Hepatocyte (in vitro differentiated cells): ENCODE results near the gene TRIM56. TPM values are rescaled to one million over a fixed set of nuclear protein-coding genes. Genes with fewer than 3 reads are reported as not detected.

ENCODE experiments used
- DNase-seq: peaks from one replicate; pipeline ENCODE4 v3.0.0-alpha.2; 2016; ENCODE audit warnings: low spot score
- H2AFZ ChIP-seq: fragments of 200-600 bp; sonication (generic); 2 replicates; pipeline ENCODE4 v1.6.0; 2016; ENCODE audit warnings: antibody characterized with exemption, mild to moderate bottlenecking
- H3K27ac ChIP-seq: fragments of 200-600 bp; sonication (generic); 2 replicates; pipeline ENCODE4 v1.5.1; 2016; ENCODE audit warnings: mild to moderate bottlenecking
- H3K27me3 ChIP-seq: fragments of 200-600 bp; sonication (generic); 2 replicates; pipeline ENCODE4 v1.6.1; 2016
- H3K36me3 ChIP-seq: fragments of 200-600 bp; sonication (generic); replicated peaks from 2 replicates; pipeline ENCODE4 v1.5.1; 2016; ENCODE audit warnings: low read depth; ENCODE audit not compliant: insufficient read depth
- H3K4me1 ChIP-seq: fragments of 200-600 bp; sonication (generic); 2 replicates; pipeline ENCODE4 v1.5.1; 2016; ENCODE audit warnings: mild to moderate bottlenecking, moderate library complexity; ENCODE audit not compliant: insufficient read depth
- H3K4me2 ChIP-seq: fragments of 200-600 bp; sonication (generic); 2 replicates; pipeline ENCODE4 v1.6.0; 2016
- H3K4me3 ChIP-seq: fragments of 200-600 bp; sonication (generic); 2 replicates; pipeline ENCODE4 v1.5.1; 2016; ENCODE audit warnings: mild to moderate bottlenecking
- H3K79me2 ChIP-seq: fragments of 200-600 bp; sonication (generic); 2 replicates; pipeline ENCODE4 v1.6.0; 2017; ENCODE audit warnings: mild to moderate bottlenecking
- H3K9me2 ChIP-seq: fragments of 200-600 bp; sonication (generic); replicated peaks from 2 replicates; pipeline ENCODE4 v1.6.0; 2017; ENCODE audit warnings: mild to moderate bottlenecking; ENCODE audit not compliant: insufficient read depth
- H3K9me3 ChIP-seq: fragments of 200-600 bp; sonication (generic); 2 replicates; pipeline ENCODE4 v1.5.1; 2016; ENCODE audit warnings: low read depth, mild to moderate bottlenecking
- H4K20me1 ChIP-seq: fragments of 200-600 bp; sonication (generic); 2 replicates; pipeline ENCODE4 v1.6.0; 2016; ENCODE audit warnings: mild to moderate bottlenecking; ENCODE audit not compliant: insufficient read depth, poor library complexity, severe bottlenecking
- EZH2 ChIP-seq: fragments of 200-600 bp; sonication (generic); IDR thresholded peaks from 2 replicates; pipeline ENCODE4 v1.6.1; 2016; ENCODE audit warnings: antibody characterized with exemption, mild to moderate bottlenecking, borderline replicate concordance
- EZH2phosphoT487 ChIP-seq: fragments of 200-600 bp; sonication (generic); IDR thresholded peaks from one replicate; pipeline ENCODE4 v1.6.1; 2018; ENCODE audit warnings: antibody characterized with exemption, mild to moderate bottlenecking, low read depth, moderate library complexity; ENCODE audit not compliant: unreplicated experiment, severe bottlenecking
- WGBS: methylation state at CpG from one replicate; pipeline ENCODE4 v1.1.6; 2016; ENCODE audit warnings: low lambda C conversion rate; ENCODE audit errors: missing lambda C conversion rate; 5-methylcytosine and 5-hydroxymethylcytosine counted together
- polyA plus RNA-seq: library from polyadenylated mRNA; unstranded; fragments of >200 nt; fragmentation: Nextera tagmentation; extraction: Ambion mirVana; gene quantifications from 2 replicates; pipeline ENCODE4 v1.2.1, GENCODE V29; 2016
- total RNA-seq: library from RNA; depleted of rRNA; stranded (reverse); fragments of >200 nt; gene quantifications from 2 replicates; pipeline ENCODE4 v1.2.3, GENCODE V29; 2014
- TF ChIP-seq, protein P1 (sequence below): fragments of 200-600 bp; sonication (generic); IDR thresholded peaks from 2 replicates; pipeline ENCODE4 v1.5.1; 2016; ENCODE audit warnings: antibody characterized with exemption, mild to moderate bottlenecking; ENCODE audit not compliant: poor library complexity

Gene TRIM56
- total and polyA plus RNA-seq, 2 experiments from 2014 or later = 13.1 to 25.7 TPM

DNA sequence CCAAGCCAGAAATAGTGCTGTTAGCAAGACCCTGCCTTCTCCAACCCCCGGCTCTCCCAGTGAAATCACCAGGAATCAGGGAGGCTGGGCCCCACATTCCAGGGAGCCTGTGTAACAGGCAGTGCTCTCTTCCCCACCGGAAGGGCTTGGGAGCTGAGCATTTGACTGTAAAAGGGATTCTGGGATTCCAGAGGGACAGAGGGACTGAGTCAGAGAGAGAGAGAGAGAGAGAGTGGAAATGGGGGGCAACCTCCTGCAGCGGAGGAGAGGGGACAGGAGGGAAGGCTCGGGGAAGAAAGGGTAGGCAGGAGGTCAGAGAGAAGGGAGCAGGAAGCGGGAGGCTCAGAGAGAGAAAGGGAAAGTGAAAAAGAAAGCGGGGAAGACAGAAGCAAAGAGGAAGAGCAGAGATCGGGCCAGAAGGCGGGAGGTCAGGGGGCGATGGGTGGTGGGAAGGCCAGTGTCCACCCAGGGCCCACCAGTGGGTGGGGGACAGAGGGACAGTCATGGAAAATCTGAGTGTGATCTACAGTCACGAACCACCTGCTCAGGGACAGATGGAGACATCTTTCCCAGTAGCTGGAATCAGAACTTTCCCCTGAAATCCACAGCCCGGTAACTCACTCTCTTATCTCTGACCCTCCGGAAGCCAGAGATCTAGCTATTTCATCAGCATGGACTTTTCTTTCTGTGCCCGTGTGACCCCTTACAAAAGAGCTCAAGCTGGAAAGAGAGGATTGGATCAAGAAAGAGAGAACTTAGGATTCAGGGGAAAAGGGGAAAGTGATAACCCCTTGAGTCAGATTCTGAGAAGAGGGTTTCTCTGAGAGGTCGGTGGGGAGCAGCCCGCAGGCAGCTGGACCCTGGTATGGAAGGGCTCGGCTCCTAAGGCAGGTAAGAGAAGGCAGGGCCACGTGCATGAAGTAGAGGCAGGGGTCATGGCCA, 37.0 kb downstream of the TRIM56 start:
- no peaks in the 10 kb centered on the region for H3K79me2 ChIP-seq
- no peaks in the 10 kb centered on the region for H3K27me3 ChIP-seq
- no peak overlapping the region for H2AFZ ChIP-seq

DNA sequence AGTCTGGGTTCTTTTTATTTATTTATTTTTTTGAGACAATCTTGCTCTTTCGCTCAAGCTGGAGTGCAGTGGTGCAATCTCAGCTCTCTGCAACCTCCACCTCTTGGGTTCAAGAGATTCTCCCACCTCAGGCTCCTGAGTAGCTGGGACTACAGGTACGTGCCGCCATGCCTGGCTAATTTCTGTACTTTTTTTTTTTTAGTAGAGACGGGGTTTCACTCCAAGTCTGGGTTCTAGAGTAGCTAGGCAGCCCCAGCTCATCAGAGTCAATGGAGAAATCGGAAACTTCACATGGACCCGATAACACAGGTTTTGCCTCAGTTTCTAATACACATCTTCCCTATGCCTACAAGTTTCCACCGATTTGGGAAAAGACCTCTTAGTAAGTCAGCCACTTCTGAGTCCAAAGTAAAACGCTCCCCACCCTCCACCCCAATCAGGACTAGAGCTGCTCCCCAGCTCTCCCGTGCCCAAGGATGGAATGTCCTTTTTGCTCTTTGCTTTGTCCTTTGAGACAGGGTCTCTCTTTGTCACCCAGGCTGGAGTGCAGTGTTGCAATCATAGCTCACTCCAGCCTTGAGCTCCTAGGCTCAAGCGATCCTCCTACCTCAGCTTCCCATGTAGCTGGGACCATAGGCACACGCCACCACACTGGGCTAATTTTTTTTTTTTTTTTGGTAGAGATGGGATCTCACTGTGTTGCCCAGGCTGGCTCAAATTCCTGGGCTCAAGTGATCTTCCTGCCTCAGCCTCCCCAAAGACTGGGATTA, 37.8 kb downstream of the TRIM56 start:
- Histone ChIP-seq H3K4me2 (peak overlapping the region; percentile 68), H3K9me3 (no peaks in the 10 kb centered on the region), H4K20me1 (no peaks in the 10 kb centered on the region), H3K9me2 (no peaks in the 10 kb centered on the region), H3K27ac (peak overlapping the region; percentile 94), H3K36me3 (no peaks in the 10 kb centered on the region), H3K4me3 (no peak overlapping the region), H3K79me2 (no peaks in the 10 kb centered on the region), H3K27me3 (no peaks in the 10 kb centered on the region), H3K4me1 (peaks cover 38% of the 10 kb centered on the region), H2AFZ (no peak overlapping the region)
- DNase-seq = no peak
- 90% methylated on average over 11 of the region's 11 CpGs for WGBS
- TF ChIP-seq, protein P1, sequence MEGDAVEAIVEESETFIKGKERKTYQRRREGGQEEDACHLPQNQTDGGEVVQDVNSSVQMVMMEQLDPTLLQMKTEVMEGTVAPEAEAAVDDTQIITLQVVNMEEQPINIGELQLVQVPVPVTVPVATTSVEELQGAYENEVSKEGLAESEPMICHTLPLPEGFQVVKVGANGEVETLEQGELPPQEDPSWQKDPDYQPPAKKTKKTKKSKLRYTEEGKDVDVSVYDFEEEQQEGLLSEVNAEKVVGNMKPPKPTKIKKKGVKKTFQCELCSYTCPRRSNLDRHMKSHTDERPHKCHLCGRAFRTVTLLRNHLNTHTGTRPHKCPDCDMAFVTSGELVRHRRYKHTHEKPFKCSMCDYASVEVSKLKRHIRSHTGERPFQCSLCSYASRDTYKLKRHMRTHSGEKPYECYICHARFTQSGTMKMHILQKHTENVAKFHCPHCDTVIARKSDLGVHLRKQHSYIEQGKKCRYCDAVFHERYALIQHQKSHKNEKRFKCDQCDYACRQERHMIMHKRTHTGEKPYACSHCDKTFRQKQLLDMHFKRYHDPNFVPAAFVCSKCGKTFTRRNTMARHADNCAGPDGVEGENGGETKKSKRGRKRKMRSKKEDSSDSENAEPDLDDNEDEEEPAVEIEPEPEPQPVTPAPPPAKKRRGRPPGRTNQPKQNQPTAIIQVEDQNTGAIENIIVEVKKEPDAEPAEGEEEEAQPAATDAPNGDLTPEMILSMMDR = no peak
- TF ChIP-seq EZH2phosphoT487 = no peak
- no peak for TF ChIP-seq EZH2

More for the DNA sequence above, 37.0 kb downstream of the TRIM56 start:
- H3K4me2 ChIP-seq = peak overlapping the region; percentile 68
- no peaks in the 10 kb centered on the region for H4K20me1 ChIP-seq
- H3K4me3 ChIP-seq = no peak overlapping the region
- no peaks in the 10 kb centered on the region for H3K36me3 ChIP-seq
- H3K9me2 ChIP-seq = no peaks in the 10 kb centered on the region
- peaks cover 34% of the 10 kb centered on the region for H3K4me1 ChIP-seq
- 31% methylated on average over 14 of the region's 17 CpGs for WGBS
- H3K9me3 ChIP-seq = no peaks in the 10 kb centered on the region
- peak; percentile 90 for DNase-seq
- TF ChIP-seq EZH2phosphoT487 (no peak), EZH2 (no peak)
- TF ChIP-seq, protein P1 = no peak
- peak overlapping the region; percentile 94 for H3K27ac ChIP-seq

DNA sequence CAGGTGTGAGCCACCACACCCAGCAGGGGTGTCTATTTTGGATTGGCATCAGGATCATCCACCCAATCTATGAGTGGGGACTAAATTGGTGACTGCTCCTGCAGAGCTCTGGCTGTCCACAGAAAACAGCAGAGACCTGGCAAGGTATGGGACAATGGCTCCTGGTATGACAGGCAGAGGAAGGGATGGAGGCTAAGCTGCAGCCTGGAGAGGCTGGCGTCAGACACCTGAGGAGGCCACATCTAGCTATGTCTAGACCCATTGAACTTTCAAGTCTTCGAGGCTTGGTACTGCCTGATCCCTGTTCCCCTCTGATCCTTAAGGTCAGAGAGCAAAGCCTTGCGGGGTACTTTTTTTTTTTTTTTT, 38.4 kb downstream of the TRIM56 start:
- no peak for DNase-seq
- no peaks in the 10 kb centered on the region for H3K9me2 ChIP-seq
- H3K4me2 ChIP-seq = no peak overlapping the region
- H3K27ac ChIP-seq = peak overlapping the region; percentile 94
- H3K4me1 ChIP-seq = peaks cover 38% of the 10 kb centered on the region
- H2AFZ ChIP-seq = no peak overlapping the region
- H3K27me3 ChIP-seq = no peaks in the 10 kb centered on the region
- no peaks in the 10 kb centered on the region for H3K36me3 ChIP-seq
- no peaks in the 10 kb centered on the region for H3K79me2 ChIP-seq
- no peak for TF ChIP-seq EZH2phosphoT487
- no peak for TF ChIP-seq EZH2
- TF ChIP-seq, protein P1 = no peak
- 84% methylated on average over 3 of the region's 3 CpGs for WGBS
- H4K20me1 ChIP-seq = no peaks in the 10 kb centered on the region
- H3K4me3 ChIP-seq = no peak overlapping the region
- H3K9me3 ChIP-seq = no peaks in the 10 kb centered on the region
